ENCODE measurements around the gene DNAH2. TPM values are rescaled to one million over a fixed set of nuclear protein-coding genes. Genes with fewer than 3 reads are reported as not detected.

Gene DNAH2
- total RNA-seq, 1 experiment from 2014 or later: 0.15 TPM

DNA sequence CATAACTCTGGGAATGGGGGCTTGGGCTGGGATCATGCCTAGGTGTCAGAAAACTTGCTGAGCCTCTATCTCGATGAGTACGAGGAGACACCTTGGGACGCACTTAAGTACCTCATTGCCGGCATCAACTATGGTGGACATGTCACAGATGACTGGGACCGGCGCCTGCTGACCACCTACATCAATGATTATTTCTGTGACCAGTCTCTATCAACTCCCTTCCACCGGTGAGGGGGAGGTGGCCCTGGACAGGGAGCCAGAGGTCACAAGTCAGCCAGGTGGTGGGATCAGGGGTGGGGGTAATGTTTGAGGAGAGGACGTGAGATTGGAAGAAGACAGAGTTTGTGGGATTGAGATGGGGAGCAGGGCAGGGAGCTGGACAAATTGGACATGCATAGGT is 113.1 kb downstream of the DNAH2 start:
- H3K9me3 Mint-ChIP-seq: no peaks in the 10 kb centered on the region
- H4K5ac ChIP-seq (ENCODE audit: insufficient read length, low read depth, low read length): no peak overlapping the region
- no peak overlapping the region for H3K27ac Mint-ChIP-seq
- H3K27ac ChIP-seq (ENCODE audit: insufficient read length, low read depth, low read length): no peak overlapping the region
- peaks cover 9% of the 10 kb centered on the region; the same call in 1 of the 2 replicates for H3K27me3 ChIP-seq (ENCODE audit: insufficient read depth, low read length)
- no peak overlapping the region; a peak in 1 of 5 replicates for H3K4me3 Mint-ChIP-seq
- H3K23me2 ChIP-seq (ENCODE audit: insufficient read length, low read depth, low read length, poor library complexity, severe bottlenecking): peaks cover 15% of the 10 kb centered on the region
- no peak overlapping the region for H3K4me2 ChIP-seq (ENCODE audit: insufficient read depth, insufficient read length, low read length)
- H3K79me1 ChIP-seq (ENCODE audit: insufficient read depth, low read depth, low read length, poor library complexity, severe bottlenecking): no peaks in the 10 kb centered on the region
- H3K9me3 ChIP-seq (ENCODE audit: control insufficient read depth, low read depth, low read length): no peaks in the 10 kb centered on the region
- no peak for DNase-seq
- H3K4me1 Mint-ChIP-seq: peaks cover 14 to 17% of the 10 kb centered on the region in 2 experiments
- H3K4ac ChIP-seq (ENCODE audit: low read depth, low read length): no peak overlapping the region
- no peak overlapping the region for H3K9ac ChIP-seq (ENCODE audit: extremely low read depth, insufficient read length, low read length)
- no peaks in the 10 kb centered on the region for H3K79me2 ChIP-seq (ENCODE audit: insufficient read depth, low read length)
- no peak overlapping the region for H3T11ph ChIP-seq (ENCODE audit: low read length)
- no CpG with 5 or more reads among the region's 8 CpGs for WGBS (ENCODE audit: extremely low coverage, insufficient read length, low lambda C conversion rate)
- H2BK5ac ChIP-seq (ENCODE audit: insufficient read length, low read length): no peak overlapping the region
- no peak overlapping the region for H4K91ac ChIP-seq (ENCODE audit: insufficient read length, low read depth, low read length)
- H2BK120ac ChIP-seq (ENCODE audit: low read depth, low read length, poor library complexity, severe bottlenecking): no peak overlapping the region
- H2BK15ac ChIP-seq (ENCODE audit: low read depth, low read length): no peak overlapping the region
- no peak overlapping the region for H3K23ac ChIP-seq (ENCODE audit: insufficient read length, low read depth, low read length)
- H4K20me1 ChIP-seq (ENCODE audit: control insufficient read depth, insufficient read depth, insufficient read length): no peaks in the 10 kb centered on the region
- no peak overlapping the region for H4K8ac ChIP-seq (replicated peaks; ENCODE audit: insufficient read length, low read depth, low read length)
- H2BK12ac ChIP-seq (ENCODE audit: insufficient read length, low read depth, low read length): no peak overlapping the region
- TF ChIP-seq, protein P1, sequence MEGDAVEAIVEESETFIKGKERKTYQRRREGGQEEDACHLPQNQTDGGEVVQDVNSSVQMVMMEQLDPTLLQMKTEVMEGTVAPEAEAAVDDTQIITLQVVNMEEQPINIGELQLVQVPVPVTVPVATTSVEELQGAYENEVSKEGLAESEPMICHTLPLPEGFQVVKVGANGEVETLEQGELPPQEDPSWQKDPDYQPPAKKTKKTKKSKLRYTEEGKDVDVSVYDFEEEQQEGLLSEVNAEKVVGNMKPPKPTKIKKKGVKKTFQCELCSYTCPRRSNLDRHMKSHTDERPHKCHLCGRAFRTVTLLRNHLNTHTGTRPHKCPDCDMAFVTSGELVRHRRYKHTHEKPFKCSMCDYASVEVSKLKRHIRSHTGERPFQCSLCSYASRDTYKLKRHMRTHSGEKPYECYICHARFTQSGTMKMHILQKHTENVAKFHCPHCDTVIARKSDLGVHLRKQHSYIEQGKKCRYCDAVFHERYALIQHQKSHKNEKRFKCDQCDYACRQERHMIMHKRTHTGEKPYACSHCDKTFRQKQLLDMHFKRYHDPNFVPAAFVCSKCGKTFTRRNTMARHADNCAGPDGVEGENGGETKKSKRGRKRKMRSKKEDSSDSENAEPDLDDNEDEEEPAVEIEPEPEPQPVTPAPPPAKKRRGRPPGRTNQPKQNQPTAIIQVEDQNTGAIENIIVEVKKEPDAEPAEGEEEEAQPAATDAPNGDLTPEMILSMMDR (conservative IDR thresholded peaks at IDR 0.05): no peak
- H2BK20ac ChIP-seq (ENCODE audit: low read depth, low read length, poor library complexity, severe bottlenecking): no peak overlapping the region
- H3K14ac ChIP-seq (ENCODE audit: insufficient read depth, low read length): no peak overlapping the region
- no peak overlapping the region for H2AK5ac ChIP-seq (ENCODE audit: insufficient read length, low read length)
- H3K18ac ChIP-seq (ENCODE audit: insufficient read length, low read depth, low read length): no peak overlapping the region
- H3K56ac ChIP-seq (ENCODE audit: insufficient read length, low read depth, low read length): no peak overlapping the region
- H3K27me3 Mint-ChIP-seq (ENCODE audit: low read depth): peaks cover 63% of the 10 kb centered on the region
- no peaks in the 10 kb centered on the region for H3K36me3 Mint-ChIP-seq (ENCODE audit: insufficient read depth in 1 of 3, low read depth in 3 of 3)
- H3K4me1 ChIP-seq (ENCODE audit: insufficient read depth, low read length): 0 out of 2 replicates have a peak, but pooled peaks cover 2% of the 10 kb centered on the region
- H2AFZ ChIP-seq (ENCODE audit: low read length): no peak overlapping the region
